Measurements from ENCODE around the gene NR1H4.
"Not testable (repeated sequence)": the region's sequence is repeated elsewhere in the genome, so short reads cannot be mapped to it uniquely, and the experiment has no call there.

Gene NR1H4

GRCh38 chr12:100555722-100556121 is 82.1 kb downstream of the NR1H4 start:
- Histone ChIP-seq H3K9me3 (ENCODE audit: severe bottlenecking) (no peaks in the 10 kb centered on the region), H3K36me3 (ENCODE audit: low read depth) (no peaks in the 10 kb centered on the region), H3K27ac (ENCODE audit: poor library complexity, severe bottlenecking) (no peak overlapping the region), H3K27me3 (ENCODE audit: insufficient read depth, poor library complexity, severe bottlenecking) (no peaks in the 10 kb centered on the region), H3K4me3 (ENCODE audit: severe bottlenecking) (no peak overlapping the region), H3K4me1 (ENCODE audit: insufficient read depth, poor library complexity, severe bottlenecking) (no peaks in the 10 kb centered on the region)
- no peak for TF ChIP-seq CTCF (IDR thresholded peaks at IDR 0.05; ENCODE audit: poor library complexity, severe bottlenecking)
- ATAC-seq (ENCODE audit: low read depth) (no peak), DNase-seq (ENCODE audit: low spot score) (no peak)

- DNase-seq (ENCODE audit: low spot score) (no peak), ATAC-seq (ENCODE audit: low read depth) (no peak)
- Histone ChIP-seq H3K27me3 (ENCODE audit: insufficient read depth, poor library complexity, severe bottlenecking) (no peaks in the 10 kb centered on the region), H3K4me3 (ENCODE audit: severe bottlenecking) (no peak overlapping the region), H3K9me3 (ENCODE audit: severe bottlenecking) (no peaks in the 10 kb centered on the region), H3K27ac (ENCODE audit: poor library complexity, severe bottlenecking) (no peak overlapping the region), H3K36me3 (ENCODE audit: low read depth) (no peaks in the 10 kb centered on the region), H3K4me1 (ENCODE audit: insufficient read depth, poor library complexity, severe bottlenecking) (no peaks in the 10 kb centered on the region)
- no peak for TF ChIP-seq CTCF (IDR thresholded peaks at IDR 0.05; ENCODE audit: poor library complexity, severe bottlenecking)
Observed at GRCh38 chr12:100557357-100557756, 83.7 kb downstream of the NR1H4 start.

GRCh38 chr12:100559261-100559660 is 85.6 kb downstream of the NR1H4 start:
- not testable (repeated sequence) for H3K4me3 ChIP-seq (ENCODE audit: severe bottlenecking); ATAC-seq (ENCODE audit: low read depth); H3K27me3 ChIP-seq (ENCODE audit: insufficient read depth, poor library complexity, severe bottlenecking); H3K36me3 ChIP-seq (ENCODE audit: low read depth); H3K9me3 ChIP-seq (ENCODE audit: severe bottlenecking); DNase-seq (ENCODE audit: low spot score); H3K27ac ChIP-seq (ENCODE audit: poor library complexity, severe bottlenecking); H3K4me1 ChIP-seq (ENCODE audit: insufficient read depth, poor library complexity, severe bottlenecking)

- no peak for ATAC-seq (ENCODE audit: low read depth)
- Histone ChIP-seq H3K4me1 (ENCODE audit: insufficient read depth, poor library complexity, severe bottlenecking) (no peaks in the 10 kb centered on the region), H3K27me3 (ENCODE audit: insufficient read depth, poor library complexity, severe bottlenecking) (peaks cover 4% of the 10 kb centered on the region), H3K36me3 (ENCODE audit: low read depth) (no peaks in the 10 kb centered on the region), H3K27ac (ENCODE audit: poor library complexity, severe bottlenecking) (no peak overlapping the region), H3K9me3 (ENCODE audit: severe bottlenecking) (no peaks in the 10 kb centered on the region), H3K4me3 (ENCODE audit: severe bottlenecking) (no peak overlapping the region)
- DNase-seq (ENCODE audit: low spot score), result no peak
- no peak for TF ChIP-seq CTCF (IDR thresholded peaks at IDR 0.05; ENCODE audit: poor library complexity, severe bottlenecking)
Observed at GRCh38 chr12:100564090-100564489, 90.4 kb downstream of the NR1H4 start.

GRCh38 chr12:100564905-100565467 is 91.3 kb downstream of the NR1H4 start:
- Histone ChIP-seq H3K4me1 (ENCODE audit: insufficient read depth, poor library complexity, severe bottlenecking) (no peaks in the 10 kb centered on the region), H3K27ac (ENCODE audit: poor library complexity, severe bottlenecking) (no peak overlapping the region), H3K36me3 (ENCODE audit: low read depth) (no peaks in the 10 kb centered on the region), H3K9me3 (ENCODE audit: severe bottlenecking) (no peaks in the 10 kb centered on the region), H3K27me3 (ENCODE audit: insufficient read depth, poor library complexity, severe bottlenecking) (peaks cover 4% of the 10 kb centered on the region), H3K4me3 (ENCODE audit: severe bottlenecking) (no peak overlapping the region)
- DNase-seq (ENCODE audit: low spot score), result no peak
- no peak for ATAC-seq (ENCODE audit: low read depth)
- no peak for TF ChIP-seq CTCF (IDR thresholded peaks at IDR 0.05; ENCODE audit: poor library complexity, severe bottlenecking)

Measured in RWPE2 (cell line).